Caki2 (cell line): ENCODE measurements around the gene CNKSR3. TPM values are rescaled to one million over a fixed set of nuclear protein-coding genes. Genes with fewer than 3 reads are reported as not detected.

Experiments used
- DNase-seq: peaks from one replicate; pipeline ENCODE4 v3.0.0-alpha.2; 2015; ENCODE audit warnings: low read depth
- in situ Hi-C: cut with HindIII; loops from 2 replicates; pipeline ENCODE4 v1.10.0; 2016; ENCODE audit warnings: low sequenced_read_pairs, low pct_unique_long_range_greater_than_20kb, mixed read lengths
- total RNA-seq: library from RNA; depleted of rRNA; stranded (reverse); fragments of >200 nt; shearing (Covaris generic); gene quantifications from 2 replicates; pipeline ENCODE4 v1.2.3, GENCODE V29; 2014; ENCODE audit warnings: low replicate concordance

CNKSR3 gene
- total RNA-seq, 1 experiment from 2014 or later, result 23.0 TPM

- in situ Hi-C loops, result no loop called here
- no peak for DNase-seq
Observed at GRCh38 chr6:154440422-154441043, 70.0 kb downstream of the CNKSR3 start.

- DNase-seq, result no peak
- in situ Hi-C loops, result no loop called here
Observed at GRCh38 chr6:154440022-154440421, 70.5 kb downstream of the CNKSR3 start.

- in situ Hi-C loops, result no loop called here
- no peak for DNase-seq
Observed at GRCh38 chr6:154438882-154439415, 71.5 kb downstream of the CNKSR3 start.

- DNase-seq, result no peak
- in situ Hi-C loops, result no loop called here
Observed at GRCh38 chr6:154435400-154435945, 75.0 kb downstream of the CNKSR3 start.

- no peak for DNase-seq
- in situ Hi-C loops, result no loop called here
Observed at GRCh38 chr6:154434662-154435061, 75.8 kb downstream of the CNKSR3 start.

GRCh38 chr6:154433477-154434241, 76.8 kb downstream of the CNKSR3 start:
- in situ Hi-C loops, result no loop called here

GRCh38 chr6:154432533-154433476, 77.7 kb downstream of the CNKSR3 start:
- DNase-seq, result no peak
- in situ Hi-C loops, result no loop called here

More at GRCh38 chr6:154433477-154434241, 76.8 kb downstream of the CNKSR3 start:
- no peak for DNase-seq

- in situ Hi-C loops, result no loop called here
- peak; percentile 59 for DNase-seq
Observed at GRCh38 chr6:154430481-154430919, 80.0 kb downstream of the CNKSR3 start.

- in situ Hi-C loops, result no loop called here
- no peak for DNase-seq
Observed at GRCh38 chr6:154429711-154430110, 80.8 kb downstream of the CNKSR3 start.

GRCh38 chr6:154428897-154429296, 81.6 kb downstream of the CNKSR3 start:
- in situ Hi-C loops, result no loop called here
- no peak for DNase-seq

- in situ Hi-C loops, result no loop called here
- no peak for DNase-seq
Observed at GRCh38 chr6:154427446-154427845, 83.0 kb downstream of the CNKSR3 start.

GRCh38 chr6:154426997-154427396, 83.5 kb downstream of the CNKSR3 start:
- in situ Hi-C loops, result no loop called here

GRCh38 chr6:154425034-154425433, 85.5 kb downstream of the CNKSR3 start:
- no peak for DNase-seq
- in situ Hi-C loops, result no loop called here

More at GRCh38 chr6:154426997-154427396, 83.5 kb downstream of the CNKSR3 start:
- no peak for DNase-seq

- DNase-seq, result peak; percentile 69
- in situ Hi-C loops, result no loop called here
Observed at GRCh38 chr6:154414021-154414813, 96.3 kb downstream of the CNKSR3 start.

- in situ Hi-C loops, result no loop called here
- DNase-seq, result no peak
Observed at GRCh38 chr6:154412106-154412820, 98.2 kb downstream of the CNKSR3 start.

- in situ Hi-C loops, result no loop called here
- no peak for DNase-seq
Observed at GRCh38 chr6:154411076-154411475, 99.4 kb downstream of the CNKSR3 start.

- in situ Hi-C loops, result no loop called here
- peak; percentile 95 for DNase-seq
Observed at GRCh38 chr6:154410619-154411072, 99.8 kb downstream of the CNKSR3 start.
